ENCODE data around the gene CDKN2D. TPM values are rescaled to one million over a fixed set of nuclear protein-coding genes. Genes with fewer than 3 reads are reported as not detected.

CDKN2D gene
- total RNA-seq, 1 donor from 2014 or later = 13.1 TPM

DNA sequence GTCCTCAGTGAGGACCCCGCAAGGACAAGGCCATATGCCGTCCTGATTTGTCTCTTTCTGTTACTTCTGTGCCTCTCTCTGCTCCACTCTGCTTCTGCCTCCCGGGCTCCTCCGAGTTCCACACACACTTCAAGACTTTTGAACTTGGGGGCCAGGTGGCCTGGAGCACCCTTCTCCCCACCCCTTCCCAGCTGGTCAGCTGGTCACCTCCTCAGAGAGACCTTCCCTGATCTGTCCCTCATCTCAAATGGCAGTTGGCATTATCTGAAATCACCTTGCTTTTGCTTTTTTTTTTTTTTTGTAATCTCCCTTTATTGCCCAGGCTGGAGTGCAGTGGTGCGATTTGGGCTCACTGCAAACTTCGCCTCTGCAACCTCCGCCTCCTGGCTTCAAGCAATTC lies 49.4 kb downstream of the CDKN2D start:
- H3K27ac ChIP-seq = no peak overlapping the region
- ATAC-seq (no peak), DNase-seq (no peak)
- no peak overlapping the region for H3K4me3 ChIP-seq
- no peaks in the 10 kb centered on the region for H3K9me3 ChIP-seq
- peaks cover 65% of the 10 kb centered on the region for H3K27me3 ChIP-seq (ENCODE audit: low read depth)
- intact Hi-C loops (cut with DNase I) = no loop called here
- H3K4me1 ChIP-seq = peaks cover 23% of the 10 kb centered on the region
- TF ChIP-seq, protein P1, sequence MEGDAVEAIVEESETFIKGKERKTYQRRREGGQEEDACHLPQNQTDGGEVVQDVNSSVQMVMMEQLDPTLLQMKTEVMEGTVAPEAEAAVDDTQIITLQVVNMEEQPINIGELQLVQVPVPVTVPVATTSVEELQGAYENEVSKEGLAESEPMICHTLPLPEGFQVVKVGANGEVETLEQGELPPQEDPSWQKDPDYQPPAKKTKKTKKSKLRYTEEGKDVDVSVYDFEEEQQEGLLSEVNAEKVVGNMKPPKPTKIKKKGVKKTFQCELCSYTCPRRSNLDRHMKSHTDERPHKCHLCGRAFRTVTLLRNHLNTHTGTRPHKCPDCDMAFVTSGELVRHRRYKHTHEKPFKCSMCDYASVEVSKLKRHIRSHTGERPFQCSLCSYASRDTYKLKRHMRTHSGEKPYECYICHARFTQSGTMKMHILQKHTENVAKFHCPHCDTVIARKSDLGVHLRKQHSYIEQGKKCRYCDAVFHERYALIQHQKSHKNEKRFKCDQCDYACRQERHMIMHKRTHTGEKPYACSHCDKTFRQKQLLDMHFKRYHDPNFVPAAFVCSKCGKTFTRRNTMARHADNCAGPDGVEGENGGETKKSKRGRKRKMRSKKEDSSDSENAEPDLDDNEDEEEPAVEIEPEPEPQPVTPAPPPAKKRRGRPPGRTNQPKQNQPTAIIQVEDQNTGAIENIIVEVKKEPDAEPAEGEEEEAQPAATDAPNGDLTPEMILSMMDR (IDR thresholded peaks at IDR 0.05) = no peak
- H3K36me3 ChIP-seq = no peaks in the 10 kb centered on the region

DNA sequence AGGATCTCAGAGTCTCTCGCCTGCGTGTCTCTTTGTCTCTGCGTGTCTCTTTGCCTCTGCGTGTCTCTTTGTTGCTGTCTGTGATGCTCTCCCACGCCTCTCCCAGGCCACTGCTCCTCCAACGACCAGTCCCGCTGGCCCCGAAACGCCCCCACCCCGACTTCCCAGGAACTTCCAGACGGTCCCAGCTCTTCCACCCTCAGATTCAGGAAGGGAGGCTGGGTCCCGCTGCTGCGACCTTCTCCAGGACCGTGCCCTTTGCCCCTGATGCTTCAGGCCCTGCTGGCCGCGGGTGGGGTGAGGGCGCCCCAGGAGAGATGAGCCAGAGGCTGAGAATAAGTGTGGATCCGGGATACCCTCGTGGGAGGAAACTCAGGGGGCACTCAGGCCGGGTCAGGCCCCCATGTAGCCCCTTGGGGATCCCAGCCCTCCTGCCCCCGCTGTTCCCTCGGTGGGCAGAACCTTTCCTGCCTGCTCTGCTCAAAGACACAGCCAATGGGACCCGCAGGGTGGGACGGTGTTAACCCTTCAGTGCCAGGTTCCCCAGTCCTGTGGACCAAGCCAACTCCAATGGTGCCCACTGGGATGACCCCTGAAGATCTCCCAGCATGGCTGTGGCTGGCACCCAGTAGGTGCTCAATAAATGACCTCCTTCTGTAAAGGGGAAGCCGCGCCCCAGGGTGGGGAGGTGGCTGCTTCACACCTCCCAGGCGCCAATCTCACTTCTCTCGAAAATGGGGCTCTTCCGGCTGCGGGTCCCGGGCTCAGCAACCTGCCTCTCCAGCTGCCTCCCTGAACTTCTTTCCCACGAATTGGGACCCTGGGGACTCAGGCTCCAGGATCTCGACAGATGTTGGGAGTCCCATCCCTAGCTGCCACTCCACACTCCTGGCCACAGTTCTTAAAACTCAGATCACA lies 50.1 kb downstream of the CDKN2D start:
- Histone ChIP-seq H3K9me3 (no peaks in the 10 kb centered on the region), H3K27me3 (ENCODE audit: low read depth) (peaks cover 72% of the 10 kb centered on the region), H3K27ac (no peak overlapping the region), H3K4me1 (peaks cover 30% of the 10 kb centered on the region), H3K4me3 (no peak overlapping the region), H3K36me3 (no peaks in the 10 kb centered on the region)
- TF ChIP-seq, protein P1 (IDR thresholded peaks at IDR 0.05) = no peak
- intact Hi-C loops (cut with DNase I) = no loop called here
- DNase-seq (no peak), ATAC-seq (no peak)

DNA sequence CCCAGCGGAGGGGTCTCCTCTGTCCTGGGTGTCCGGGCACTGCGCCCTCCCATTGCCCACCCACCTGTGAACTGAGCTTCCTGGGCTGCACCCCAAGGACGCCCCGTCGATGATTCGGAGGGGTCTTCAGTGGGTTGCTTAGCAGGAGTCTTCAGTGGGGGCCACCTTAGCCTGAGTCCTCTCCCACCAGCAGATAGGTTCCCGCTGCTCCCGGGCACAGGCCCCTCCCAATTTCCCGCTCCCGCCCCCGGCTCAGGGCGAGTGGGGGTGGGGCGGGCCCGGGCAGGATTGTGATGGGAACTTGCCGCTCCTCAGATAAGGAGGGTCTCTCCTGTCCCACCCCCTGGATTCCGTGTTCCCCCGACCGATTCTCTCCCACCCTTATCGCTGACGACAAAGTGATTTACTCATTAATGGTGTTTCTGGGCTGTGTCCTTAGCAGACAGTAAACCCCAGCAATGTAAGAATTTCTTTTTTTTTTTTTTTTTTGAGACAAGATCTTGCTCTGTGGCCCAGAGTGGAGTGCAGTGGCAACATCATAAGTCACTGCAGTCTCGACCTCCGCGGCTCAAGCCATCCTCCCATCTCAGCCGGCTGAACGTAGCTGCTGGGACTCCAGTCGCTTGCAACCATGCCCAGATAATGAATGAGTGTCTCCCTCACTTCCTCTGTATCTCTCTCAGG lies 50.9 kb downstream of the CDKN2D start:
- Histone ChIP-seq H3K4me1 (peaks cover 30% of the 10 kb centered on the region), H3K4me3 (peak overlapping the region; percentile 43)
- DNase-seq = no peak

DNA sequence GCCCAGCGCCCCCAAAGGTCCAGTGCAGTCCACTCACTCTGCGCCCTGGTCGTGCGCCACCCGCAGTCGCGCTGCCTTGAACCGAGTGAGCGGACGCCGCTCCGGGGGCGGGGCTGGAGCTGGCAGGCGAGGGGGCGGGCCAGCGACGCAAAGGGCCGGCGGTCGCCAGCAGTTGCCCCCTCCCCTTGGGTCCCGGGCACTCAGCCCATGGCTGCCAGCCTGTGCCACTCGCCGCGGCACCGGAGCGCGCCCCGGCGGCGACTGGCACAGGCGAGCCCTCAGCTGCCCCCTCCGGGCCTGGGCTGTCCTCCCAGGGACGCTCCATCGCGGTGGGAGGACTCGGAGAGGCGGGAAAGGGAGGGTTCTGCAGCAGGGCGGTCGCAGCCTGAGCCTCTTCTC lies 51.4 kb downstream of the CDKN2D start, which contains the start of gene S1PR5:
TSS of gene S1PR5 (minus strand) at position 87 of the 399 bp plus-strand sequence. CDS start 2,436 bp downstream, outside the sequence.
- Histone ChIP-seq H3K4me1 (peaks cover 30% of the 10 kb centered on the region), H3K9me3 (no peaks in the 10 kb centered on the region), H3K27me3 (ENCODE audit: low read depth) (peaks cover 85% of the 10 kb centered on the region), H3K27ac (no peak within 1 kb of the TSS), H3K4me3 (peak within 1 kb of the TSS; percentile 43), H3K36me3 (no peaks in the 10 kb centered on the region)
- DNase-seq = no peak
- TF ChIP-seq, protein P1 (IDR thresholded peaks at IDR 0.05) = no peak
- intact Hi-C loops (cut with DNase I) = no loop called here
- peak; percentile 36 to 60 for ATAC-seq

More for the DNA sequence above, 50.9 kb downstream of the CDKN2D start:
- Histone ChIP-seq H3K27me3 (ENCODE audit: low read depth) (peaks cover 80% of the 10 kb centered on the region), H3K36me3 (no peaks in the 10 kb centered on the region), H3K27ac (no peak overlapping the region), H3K9me3 (no peaks in the 10 kb centered on the region)
- intact Hi-C loops (cut with DNase I) = no loop called here
- peak; percentile 13 to 21 for ATAC-seq
- TF ChIP-seq, protein P1 (IDR thresholded peaks at IDR 0.05) = no peak

DNA sequence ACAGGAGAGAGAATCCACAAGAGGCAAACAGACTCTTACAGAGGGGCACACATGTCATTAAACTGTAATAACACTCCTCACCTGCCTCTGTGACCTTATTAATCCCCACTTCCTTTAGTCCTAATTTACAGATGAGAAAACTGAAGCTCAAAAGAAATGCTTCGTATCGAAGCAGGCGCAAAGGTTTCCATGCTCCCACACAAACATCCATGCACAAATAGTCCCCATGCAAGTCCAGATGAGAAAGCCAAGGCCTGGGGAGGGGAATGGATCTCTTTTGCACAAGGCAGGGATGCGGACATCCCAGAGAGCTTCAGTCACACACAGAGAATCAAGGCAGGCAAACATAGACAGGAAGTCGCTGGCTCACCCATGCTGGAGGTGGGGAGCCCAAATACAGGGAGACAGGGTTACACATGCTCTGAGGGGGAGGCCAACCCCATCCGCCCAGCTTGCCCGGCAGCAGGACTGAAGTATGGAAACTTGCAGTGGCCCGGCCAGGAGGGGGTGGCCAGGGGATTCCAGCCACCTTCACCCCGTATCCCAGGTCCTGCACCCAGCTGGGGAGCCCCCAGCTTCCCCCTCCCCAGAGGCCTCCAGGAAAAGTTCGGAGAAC lies 52.0 kb downstream of the CDKN2D start:
- TF ChIP-seq, protein P1 (IDR thresholded peaks at IDR 0.05) = no peak
- Histone ChIP-seq H3K9me3 (no peaks in the 10 kb centered on the region), H3K27me3 (ENCODE audit: low read depth) (peaks cover 89% of the 10 kb centered on the region), H3K4me1 (peaks cover 30% of the 10 kb centered on the region), H3K27ac (no peak overlapping the region), H3K36me3 (no peaks in the 10 kb centered on the region), H3K4me3 (peak overlapping the region; percentile 43)
- intact Hi-C loops (cut with DNase I) = no loop called here
- DNase-seq = no peak
- ATAC-seq = no peak
